Mesothelial cell of epicardium (in vitro differentiated cells): ENCODE measurements around the gene MYLK. TPM values are rescaled to one million over a fixed set of nuclear protein-coding genes. Genes with fewer than 3 reads are reported as not detected.

Experiments used
- DNase-seq, 2 experiments: peaks; one replicate each; pipeline ENCODE4 v3.0.0; 2021; ENCODE audit warnings: low spot score in 2 of 2; ENCODE audit not compliant: unreplicated experiment in 2 of 2
- H3K27ac Mint-ChIP-seq: 2 replicates; pipeline ENCODE4 v1.8.0; 2021; ENCODE audit warnings: mixed read lengths
- H3K27me3 Mint-ChIP-seq: 2 replicates; pipeline ENCODE4 v1.8.0; 2021; ENCODE audit warnings: low read depth, mixed read lengths
- H3K36me3 Mint-ChIP-seq: 2 replicates; pipeline ENCODE4 v1.8.0; 2021; ENCODE audit warnings: mixed read lengths
- H3K4me1 Mint-ChIP-seq: 2 replicates; pipeline ENCODE4 v1.8.0; 2021; ENCODE audit warnings: mixed read lengths
- H3K4me3 Mint-ChIP-seq: 2 replicates; pipeline ENCODE4 v1.8.0; 2021; ENCODE audit warnings: mild to moderate bottlenecking, moderate library complexity, mixed read lengths
- H3K9me3 Mint-ChIP-seq: 2 replicates; pipeline ENCODE4 v1.8.0; 2021; ENCODE audit warnings: mixed read lengths
- CTCF ChIP-seq: fragments of 200-600 bp; sonication (generic); IDR thresholded peaks from one replicate; pipeline ENCODE4 v1.5.0; 2021; ENCODE audit warnings: antibody characterized with exemption; ENCODE audit not compliant: unreplicated experiment
- total RNA-seq: library from RNA; stranded (reverse); gene quantifications from 3 replicates; pipeline ENCODE4 v1.2.1, GENCODE V29; 2021

Gene MYLK
- total RNA-seq, 1 donor from 2014 or later = 14.3 TPM

GRCh38 chr3:123759871-123760270, 124.3 kb downstream of the MYLK start:
- no peak for TF ChIP-seq CTCF
- DNase-seq = no peak
- no peaks in the 10 kb centered on the region for H3K27me3 Mint-ChIP-seq
- no peak overlapping the region for H3K4me3 Mint-ChIP-seq
- H3K4me1 Mint-ChIP-seq = peaks cover 9% of the 10 kb centered on the region
- no peak overlapping the region for H3K27ac Mint-ChIP-seq
- H3K36me3 Mint-ChIP-seq = no peaks in the 10 kb centered on the region
- H3K9me3 Mint-ChIP-seq = no peaks in the 10 kb centered on the region

- no peaks in the 10 kb centered on the region for H3K9me3 Mint-ChIP-seq
- H3K36me3 Mint-ChIP-seq = no peaks in the 10 kb centered on the region
- H3K27ac Mint-ChIP-seq = no peak overlapping the region
- TF ChIP-seq CTCF = no peak
- H3K4me3 Mint-ChIP-seq = no peak overlapping the region
- peaks cover 9% of the 10 kb centered on the region for H3K4me1 Mint-ChIP-seq
- no peaks in the 10 kb centered on the region for H3K27me3 Mint-ChIP-seq
- DNase-seq = no peak
Observed at GRCh38 chr3:123759311-123759710, 124.8 kb downstream of the MYLK start.

- Mint-ChIP-seq H3K27ac (no peak overlapping the region), H3K27me3 (no peaks in the 10 kb centered on the region), H3K9me3 (no peaks in the 10 kb centered on the region), H3K4me3 (no peak overlapping the region), H3K4me1 (peaks cover 9% of the 10 kb centered on the region), H3K36me3 (no peaks in the 10 kb centered on the region)
- DNase-seq = no peak
- no peak for TF ChIP-seq CTCF
Observed at GRCh38 chr3:123758081-123758564, 126.0 kb downstream of the MYLK start.

GRCh38 chr3:123757281-123757940, 126.7 kb downstream of the MYLK start:
- H3K9me3 Mint-ChIP-seq = no peaks in the 10 kb centered on the region
- no peak overlapping the region for H3K4me3 Mint-ChIP-seq
- no peaks in the 10 kb centered on the region for H3K27me3 Mint-ChIP-seq
- DNase-seq = no peak
- H3K36me3 Mint-ChIP-seq = no peaks in the 10 kb centered on the region
- peaks cover 9% of the 10 kb centered on the region for H3K4me1 Mint-ChIP-seq
- no peak overlapping the region for H3K27ac Mint-ChIP-seq
- TF ChIP-seq CTCF = no peak

GRCh38 chr3:123755501-123755900, 128.6 kb downstream of the MYLK start:
- Mint-ChIP-seq H3K4me3 (no peak overlapping the region), H3K27me3 (no peaks in the 10 kb centered on the region), H3K4me1 (peaks cover 12% of the 10 kb centered on the region), H3K36me3 (no peaks in the 10 kb centered on the region), H3K27ac (no peak overlapping the region), H3K9me3 (no peaks in the 10 kb centered on the region)
- TF ChIP-seq CTCF = no peak
- DNase-seq = no peak
